IMR-90 (cell line): ENCODE data around the gene ZFP36L2. TPM values are rescaled to one million over a fixed set of nuclear protein-coding genes. Genes with fewer than 3 reads are reported as not detected.

Experiments
- ATAC-seq: fragments of 200-7000 bp; cut with Tn5 transposase; 2 replicates; pipeline ENCODE4 v1.9.1; 2020; ENCODE audit warnings: low read depth, mild to moderate bottlenecking, moderate library complexity
- BruUV-seq: library from RNA; stranded (reverse); fragments of 400-500 nt; replicated peaks from 2 replicates; lab custom pipeline; 2021; lab: Mats Ljungman, UMichigan
- CTCF ChIA-PET: fragments of 300-600 bp; formaldehyde crosslinking; extraction: SDS; loops from one replicate; lab custom pipeline; 2021; ENCODE audit warnings: antibody characterized with exemption; lab: Yijun Ruan, JAX
- POLR2A ChIA-PET: fragments of 300-600 bp; sonication (Branson Sonifier 250); formaldehyde crosslinking; loops from one replicate; lab custom pipeline; 2022; ENCODE audit warnings: antibody characterized with exemption; ENCODE audit not compliant: unreplicated experiment; lab: Charles Lee
- DNase-seq: peaks from one replicate; pipeline ENCODE4 v3.0.0; 2013
- H2AFZ ChIP-seq: replicated peaks from 2 replicates; pipeline ENCODE3; 2013; ENCODE audit warnings: low read length, mild to moderate bottlenecking; ENCODE audit not compliant: poor library complexity
- H2AK5ac ChIP-seq: 2 replicates; pipeline ENCODE4 v1.6.1; 2013; ENCODE audit warnings: low read depth, low read length, inconsistent platforms
- H2AK9ac ChIP-seq: replicated peaks from 2 replicates; pipeline ENCODE3; 2013; ENCODE audit warnings: mild to moderate bottlenecking, low read depth, low read length, moderate library complexity; ENCODE audit not compliant: poor library complexity
- H2BK120ac ChIP-seq: 2 replicates; pipeline ENCODE4 v1.6.1; 2013; ENCODE audit warnings: low read depth, low read length, inconsistent platforms
- H2BK15ac ChIP-seq: 3 replicates; pipeline ENCODE4 v1.6.1; 2013; ENCODE audit warnings: low read depth, low read length, inconsistent platforms
- H2BK20ac ChIP-seq: 2 replicates; pipeline ENCODE4 v1.6.1; 2013; ENCODE audit warnings: low read depth, mild to moderate bottlenecking, inconsistent platforms, low read length, moderate library complexity
- H2BK5ac ChIP-seq: 2 replicates; pipeline ENCODE4 v1.6.1; 2013; ENCODE audit warnings: mild to moderate bottlenecking, low read depth, low read length, inconsistent platforms; ENCODE audit not compliant: poor library complexity, severe bottlenecking
- H3K14ac ChIP-seq: replicated peaks from 2 replicates; pipeline ENCODE4 v1.6.1; 2013; ENCODE audit warnings: low read depth, low read length, inconsistent platforms
- H3K18ac ChIP-seq: 2 replicates; pipeline ENCODE4 v1.6.1; 2013; ENCODE audit warnings: low read depth, low read length, control low read depth
- H3K23ac ChIP-seq: 2 replicates; pipeline ENCODE4 v1.6.1; 2013; ENCODE audit warnings: low read depth, low read length, inconsistent platforms
- H3K27ac ChIP-seq: 2 replicates; pipeline ENCODE4 v1.5.1; 2013; ENCODE audit warnings: mild to moderate bottlenecking, control low read depth, low read length; ENCODE audit not compliant: insufficient read depth
- H3K27me3 ChIP-seq: 2 replicates; pipeline ENCODE4 v1.6.1; 2013; ENCODE audit warnings: low read length; ENCODE audit not compliant: control insufficient read depth, insufficient read depth
- H3K36me3 ChIP-seq: 2 replicates; pipeline ENCODE4 v1.6.1; 2013; ENCODE audit warnings: low read length, mixed read lengths; ENCODE audit not compliant: control insufficient read depth, insufficient read depth
- H3K4ac ChIP-seq: 2 replicates; pipeline ENCODE4 v1.6.1; 2013; ENCODE audit warnings: low read depth, low read length, inconsistent platforms
- H3K4me1 ChIP-seq: 2 replicates; pipeline ENCODE4 v1.6.1; 2013; ENCODE audit warnings: low read length, mixed read lengths; ENCODE audit not compliant: control insufficient read depth, insufficient read depth
- H3K4me2 ChIP-seq: 2 replicates; pipeline ENCODE4 v1.6.1; 2013; ENCODE audit warnings: low read depth, mild to moderate bottlenecking, control low read depth, low read length, moderate library complexity
- H3K4me3 ChIP-seq: 2 replicates; pipeline ENCODE4 v1.5.1; 2013; ENCODE audit warnings: low read depth, mild to moderate bottlenecking, control low read depth, low read length, moderate library complexity; ENCODE audit not compliant: insufficient read depth
- H3K56ac ChIP-seq: 2 replicates; pipeline ENCODE4 v1.6.1; 2013; ENCODE audit warnings: low read length, inconsistent platforms; ENCODE audit not compliant: insufficient read depth; ENCODE audit errors: extremely low read depth
- H3K79me1 ChIP-seq, 2 experiments: 2 replicates each; pipeline ENCODE4 v1.6.1; 2013; ENCODE audit warnings: low read length in 2 of 2, inconsistent platforms in 1 of 2, low read depth in 1 of 2
- H3K9ac ChIP-seq: 2 replicates; pipeline ENCODE4 v1.6.1; 2013; ENCODE audit warnings: low read depth, low read length, control low read depth
- H3K9me1 ChIP-seq: 2 replicates; pipeline ENCODE4 v1.6.1; 2013; ENCODE audit warnings: low read length, inconsistent platforms; ENCODE audit not compliant: insufficient read depth
- H3K9me3 ChIP-seq: 2 replicates; pipeline ENCODE4 v1.6.1; 2013; ENCODE audit warnings: low read length; ENCODE audit not compliant: control insufficient read depth, insufficient read depth
- H4K20me1 ChIP-seq: 2 replicates; pipeline ENCODE4 v1.6.1; 2013; ENCODE audit warnings: low read length, inconsistent platforms; ENCODE audit not compliant: insufficient read depth
- H4K5ac ChIP-seq: 2 replicates; pipeline ENCODE4 v1.6.1; 2013; ENCODE audit warnings: mild to moderate bottlenecking, low read depth, low read length, control low read depth
- H4K8ac ChIP-seq, 2 experiments: 2 replicates each; pipeline ENCODE4 v1.6.1; 2013; ENCODE audit warnings: low read depth in 2 of 2, low read length in 2 of 2, control low read depth in 1 of 2, inconsistent platforms in 1 of 2
- H4K91ac ChIP-seq: 2 replicates; pipeline ENCODE4 v1.6.1; 2013; ENCODE audit warnings: low read depth, low read length, inconsistent platforms; ENCODE audit not compliant: insufficient read depth
- BHLHE40 ChIP-seq: fragments of 150-350 bp; IDR thresholded peaks from 2 replicates; pipeline ENCODE4 v1.6.1; 2016; ENCODE audit warnings: mild to moderate bottlenecking, low read depth, low read length
- CEBPB ChIP-seq: IDR thresholded peaks from 2 replicates; pipeline ENCODE4 v1.6.1; 2012; ENCODE audit warnings: low read depth, low read length, improper control_type of control experiment
- CHD1 ChIP-seq: IDR thresholded peaks from 2 replicates; pipeline ENCODE4 v1.6.1; 2012; ENCODE audit warnings: low read depth, low read length, improper control_type of control experiment
- CTCF ChIP-seq: conservative IDR thresholded peaks from 2 replicates; pipeline ENCODE4 v1.5.1; 2012; ENCODE audit warnings: mild to moderate bottlenecking, low read depth, low read length, improper control_type of control experiment
- ELK1 ChIP-seq: fragments of 150-350 bp; IDR thresholded peaks from 2 replicates; pipeline ENCODE4 v1.6.1; 2016; ENCODE audit warnings: low read depth, mild to moderate bottlenecking, low read length, moderate library complexity, borderline replicate concordance
- FOS ChIP-seq: fragments of 150-350 bp; IDR thresholded peaks from 2 replicates; pipeline ENCODE4 v1.6.1; 2016; ENCODE audit warnings: low read depth, low read length
- MAZ ChIP-seq: IDR thresholded peaks from 2 replicates; pipeline ENCODE4 v1.6.1; 2012; ENCODE audit warnings: low read depth, mild to moderate bottlenecking, low read length, improper control_type of control experiment, moderate library complexity, borderline replicate concordance
- MXI1 ChIP-seq: IDR thresholded peaks from 2 replicates; pipeline ENCODE4 v1.6.1; 2012; ENCODE audit warnings: low read depth, mild to moderate bottlenecking, low read length, moderate library complexity, borderline replicate concordance
- NFE2L2 ChIP-seq: fragments of 150-350 bp; IDR thresholded peaks from 2 replicates; pipeline ENCODE4 v1.6.1; 2016; ENCODE audit warnings: low read depth, mild to moderate bottlenecking, low read length
- POLR2A ChIP-seq: IDR thresholded peaks from 2 replicates; pipeline ENCODE4 v1.6.1; 2012; ENCODE audit warnings: mild to moderate bottlenecking, low read depth, low read length
- RAD21 ChIP-seq: IDR thresholded peaks from 2 replicates; pipeline ENCODE4 v1.6.1; 2012; ENCODE audit warnings: low read length, improper control_type of control experiment
- RCOR1 ChIP-seq: IDR thresholded peaks from 2 replicates; pipeline ENCODE4 v1.6.1; 2012; ENCODE audit warnings: mild to moderate bottlenecking, low read length, improper control_type of control experiment; ENCODE audit not compliant: insufficient replicate concordance
- RFX5 ChIP-seq: IDR thresholded peaks from 2 replicates; pipeline ENCODE4 v1.8.0; 2012; ENCODE audit warnings: low read depth, mild to moderate bottlenecking, low read length, moderate library complexity
- SMC3 ChIP-seq: fragments of 150-350 bp; IDR thresholded peaks from 2 replicates; pipeline ENCODE4 v1.6.1; 2016; ENCODE audit warnings: low read depth, mild to moderate bottlenecking, antibody characterized with exemption, low read length, moderate library complexity
- USF2 ChIP-seq: fragments of 150-350 bp; IDR thresholded peaks from 2 replicates; pipeline ENCODE4 v1.6.1; 2017; ENCODE audit warnings: mild to moderate bottlenecking, antibody characterized with exemption, low read length, low read depth
- WGBS, 2 experiments: methylation state at CpG; one replicate each; pipeline versions ENCODE4 v1.1.5 to v1.1.7; 2013; ENCODE audit warnings: missing lambda C conversion rate in 2 of 2; ENCODE audit not compliant: insufficient read length in 1 of 2; ENCODE audit errors: extremely low coverage in 2 of 2; 5-methylcytosine and 5-hydroxymethylcytosine counted together
- dilution Hi-C: fragments of 300-500 bp; cut with HindIII; formaldehyde crosslinking; loops from one replicate; pipeline ENCODE4 v1.14.3; 2018; ENCODE audit warnings: low sequenced_read_pairs; ENCODE audit not compliant: unreplicated experiment
- in situ Hi-C: fragments of 300-500 bp; cut with MboI; formaldehyde crosslinking; loops from 3 replicates; pipeline ENCODE4 v1.14.3; 2019; ENCODE audit warnings: low sequenced_read_pairs, inconsistent platforms, mixed read lengths
- intact Hi-C: fragments of 100-400 bp; cut with micrococcal nuclease; formaldehyde crosslinking; loops from 2 replicates; pipeline ENCODE4 v1.10.0; 2022
- polyA plus RNA-seq, 3 experiments: library from polyadenylated mRNA; depleted of rRNA; stranded (reverse); fragments of >200 nt; gene quantifications; 2 replicates each; pipeline ENCODE4 v1.2.3, GENCODE V29; 2012; ENCODE audit warnings: low replicate concordance in 1 of 3
- total RNA-seq: library from RNA; depleted of rRNA; stranded (reverse); fragments of >200 nt; gene quantifications from 2 replicates; pipeline ENCODE4 v1.2.3, GENCODE V29; 2012

The ZFP36L2 gene
- total and polyA plus RNA-seq, 2 of the 4 experiments (the other 2 are of a cell fraction): 1.8 to 20.1 TPM

GRCh38 chr2:43188561-43189386, 37.6 kb downstream of the ZFP36L2 start:
- H4K20me1 ChIP-seq: no peaks in the 10 kb centered on the region
- H2BK15ac ChIP-seq: no peak overlapping the region
- H3K9me1 ChIP-seq: no peaks in the 10 kb centered on the region; the same call in 1 of the 2 replicates
- no peak overlapping the region for H4K5ac ChIP-seq
- 92% methylated on average over 6 of the region's 16 CpGs; no CpG with 5 or more reads in 1 of the 2 experiments for WGBS, 2 experiments
- no peaks in the 10 kb centered on the region for H3K9me3 ChIP-seq
- H4K91ac ChIP-seq: no peak overlapping the region
- no peak overlapping the region for H2AFZ ChIP-seq
- H3K4ac ChIP-seq: no peak overlapping the region
- intact Hi-C loops (no loop called here), in situ Hi-C loops (no loop called here), dilution Hi-C loops (no loop called here)
- no peaks in the 10 kb centered on the region for H3K27me3 ChIP-seq
- no peak overlapping the region for H3K14ac ChIP-seq
- H3K36me3 ChIP-seq: no peaks in the 10 kb centered on the region
- no peak for DNase-seq
- no peak overlapping the region for H2AK9ac ChIP-seq
- H3K4me3 ChIP-seq: no peak overlapping the region
- no peak for ATAC-seq
- no peak overlapping the region for H2BK5ac ChIP-seq
- H3K18ac ChIP-seq: no peak overlapping the region
- ChIA-PET CTCF (no interaction called here), POLR2A (no interaction called here)
- no peak overlapping the region for H2BK20ac ChIP-seq
- H3K9ac ChIP-seq: no peak overlapping the region
- no peak overlapping the region for H3K56ac ChIP-seq
- no peak overlapping the region for H3K27ac ChIP-seq
- H2BK120ac ChIP-seq: no peak overlapping the region
- H3K4me1 ChIP-seq: no peaks in the 10 kb centered on the region; the same call in none of the 2 replicates
- H3K23ac ChIP-seq: no peak overlapping the region
- BruUV-seq: no TSS peak
- peak overlapping the region; percentile 43; the same call in 1 of the 2 replicates for H2AK5ac ChIP-seq
- no peak overlapping the region for H3K4me2 ChIP-seq
- H4K8ac ChIP-seq: no peak overlapping the region
- H3K79me1 ChIP-seq: no peaks in the 10 kb centered on the region
- TF ChIP-seq ELK1 (no peak), USF2 (no peak), CHD1 (no peak), RCOR1 (no peak), BHLHE40 (no peak), MAZ (no peak), MXI1 (no peak), FOS (no peak), NFE2L2 (no peak), RAD21 (no peak), RFX5 (no peak), SMC3 (no peak), CTCF (no peak), POLR2A (no peak), CEBPB (no peak)
